ENCODE data around the gene SUN1. TPM values are rescaled to one million over a fixed set of nuclear protein-coding genes. Genes with fewer than 3 reads are reported as not detected.

Gene SUN1
- total RNA-seq (100 to 1,000 TPM; 104 to 108 TPM), total RNA-seq (77.7 to 643 (median 226) reads per million in 172 experiments)
- polyA plus RNA-seq (2013, experiment 1 of 2) = 57.1 TPM
- polyA plus RNA-seq (2013, experiment 2 of 2) = 66.0 TPM

GRCh38 chr7:832167-832967 lies at the start of gene SUN1:
SUN1 (plus strand) TSS chr7:832476; CDS start chr7:832525, 49 bp downstream.
- ATAC-seq (ENCODE audit: poor library complexity) = peak; percentile 87
- H3K4me1 ChIP-seq (ENCODE audit: insufficient read depth, low read length) = peaks cover 48% of the 10 kb centered on the region
- peak; percentile 52 to 84 (median 68) for DNase-seq
- Mint-ChIP-seq H3K9me3 (no peaks in the 10 kb centered on the region), H3K4me3 (peak within 1 kb of the TSS; percentile 85), H3K27me3 (no peaks in the 10 kb centered on the region), H3K4me1 (ENCODE audit: low read depth) (peaks cover 53% of the 10 kb centered on the region), H3K27ac (peak within 1 kb of the TSS; percentile 86), H3K36me3 (ENCODE audit: low read depth) (peaks cover 49% of the 10 kb centered on the region)
- CTCF ChIA-PET = interaction anchor here (1.1 to 4.2 kb wide), 7 partner anchors 15 to 161 kb away, joined by 3 to 22 read pairs (median 6); no protein-coding TSS in a partner anchor
- intact Hi-C loops (cut with DNase I, micrococcal nuclease) = loop anchor here (1.0 to 2.0 kb wide), 6 partner anchors 15 to 46 kb away; no protein-coding TSS in a partner anchor
- H3K27ac ChIP-seq (ENCODE audit: low read depth in 1 of 2, low read length in 2 of 2) = peak within 1 kb of the TSS; percentile 73 to 90
- H3K4me3 ChIP-seq (ENCODE audit: low read length) = peak within 1 kb of the TSS; percentile 36
- no peaks in the 10 kb centered on the region for H3K27me3 ChIP-seq (ENCODE audit: control insufficient read depth in 1 of 2, insufficient read depth in 2 of 2, low read length in 2 of 2)
- peaks cover 15% of the 10 kb centered on the region for H3K36me3 ChIP-seq (ENCODE audit: insufficient read depth, low read length)
- H3K9me3 ChIP-seq (ENCODE audit: control insufficient read depth in 1 of 2, insufficient read depth in 1 of 2, low read length in 2 of 2) = no peaks in the 10 kb centered on the region
- TF ChIP-seq CTCF (IDR thresholded peaks at IDR 0.05) = peak; percentile 15
- POLR2A ChIA-PET = interaction anchor here (0.7 to 3.3 kb wide), 5 partner anchors 12 to 46 kb away, joined by 3 to 34 read pairs (median 8); partner anchors contain the start of gene GET4

GRCh38 chr7:782718-783449 lies 49.4 kb upstream of the SUN1 start:
- Histone ChIP-seq H3K4me1 (ENCODE audit: insufficient read depth, low read length) (peaks cover 6% of the 10 kb centered on the region), H3K27me3 (ENCODE audit: control insufficient read depth in 1 of 2, insufficient read depth in 2 of 2, low read length in 2 of 2) (no peaks in the 10 kb centered on the region), H3K9me3 (ENCODE audit: control insufficient read depth in 1 of 2, insufficient read depth in 1 of 2, low read length in 2 of 2) (peaks cover 0 to 5% of the 10 kb centered on the region in 2 experiments), H3K36me3 (ENCODE audit: insufficient read depth, low read length) (peaks cover 27% of the 10 kb centered on the region), H3K27ac (ENCODE audit: low read depth in 1 of 2, low read length in 2 of 2) (no peak overlapping the region), H3K4me3 (ENCODE audit: low read length) (no peak overlapping the region)
- H3K27ac Mint-ChIP-seq = no peak overlapping the region
- no peaks in the 10 kb centered on the region for H3K9me3 Mint-ChIP-seq
- CTCF ChIA-PET = interaction anchor here (1.4 kb wide), 1 partner anchor 90 kb away, joined by 6 read pairs; no protein-coding TSS in a partner anchor
- H3K4me1 Mint-ChIP-seq (ENCODE audit: low read depth) = no peaks in the 10 kb centered on the region
- H3K27me3 Mint-ChIP-seq = no peaks in the 10 kb centered on the region
- DNase-seq = no peak
- peaks cover 33% of the 10 kb centered on the region for H3K36me3 Mint-ChIP-seq (ENCODE audit: low read depth)
- ATAC-seq (ENCODE audit: poor library complexity) = no peak
- POLR2A ChIA-PET = no interaction called here
- TF ChIP-seq CTCF (IDR thresholded peaks at IDR 0.05) = no peak
- intact Hi-C loops (cut with DNase I, micrococcal nuclease) = no loop called here
- H3K4me3 Mint-ChIP-seq = no peak overlapping the region
